CD4-positive, alpha-beta T cell treated with Interleukin-21 for 1 hour (primary cell): ENCODE results near the gene DYNLT2.
"Not testable (repeated sequence)": the region's sequence is repeated elsewhere in the genome, so short reads cannot be mapped to it uniquely, and the experiment has no call there.

Experiments used
- DNase-seq: peaks from one replicate; pipeline ENCODE4 v3.0.0-alpha.2; 2020

DYNLT2 gene

DNA sequence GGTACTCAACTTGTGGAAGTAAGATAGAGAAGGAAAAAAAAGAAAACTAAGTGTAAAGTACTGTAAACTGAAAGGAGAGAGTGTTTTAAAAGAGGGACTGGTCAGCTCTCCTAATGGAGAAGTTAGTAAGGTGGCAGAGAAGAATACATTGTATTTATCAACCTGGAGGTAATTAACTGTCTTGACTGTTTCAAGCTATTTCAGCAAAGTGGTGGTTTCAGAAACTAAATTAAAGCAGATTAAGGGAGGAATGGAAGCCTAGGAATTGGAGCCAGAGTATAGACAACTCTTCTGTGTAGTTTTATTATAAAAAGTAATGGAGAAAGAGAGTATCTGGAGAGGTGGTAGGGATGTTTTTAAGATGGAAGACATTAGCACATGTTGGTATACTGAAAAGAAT is 24.4 kb downstream of the DYNLT2 start:
- no peak for DNase-seq

DNA sequence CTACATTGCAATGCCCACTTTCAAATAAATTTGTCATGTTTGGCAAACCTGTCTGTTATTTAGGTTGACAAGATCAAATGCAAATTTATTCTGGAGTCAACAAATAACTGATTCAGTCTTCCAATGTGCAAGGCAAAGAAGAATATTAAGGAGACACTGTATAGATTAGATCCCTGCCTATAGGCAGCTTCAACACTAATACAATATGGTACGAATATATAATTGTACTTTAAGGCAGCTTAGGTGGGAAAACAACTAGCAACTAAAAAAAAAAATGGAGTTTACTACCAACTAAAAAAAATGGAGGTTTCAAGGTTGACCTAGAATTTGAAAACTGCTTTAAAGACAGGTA is 25.3 kb downstream of the DYNLT2 start:
- DNase-seq = no peak

DNA sequence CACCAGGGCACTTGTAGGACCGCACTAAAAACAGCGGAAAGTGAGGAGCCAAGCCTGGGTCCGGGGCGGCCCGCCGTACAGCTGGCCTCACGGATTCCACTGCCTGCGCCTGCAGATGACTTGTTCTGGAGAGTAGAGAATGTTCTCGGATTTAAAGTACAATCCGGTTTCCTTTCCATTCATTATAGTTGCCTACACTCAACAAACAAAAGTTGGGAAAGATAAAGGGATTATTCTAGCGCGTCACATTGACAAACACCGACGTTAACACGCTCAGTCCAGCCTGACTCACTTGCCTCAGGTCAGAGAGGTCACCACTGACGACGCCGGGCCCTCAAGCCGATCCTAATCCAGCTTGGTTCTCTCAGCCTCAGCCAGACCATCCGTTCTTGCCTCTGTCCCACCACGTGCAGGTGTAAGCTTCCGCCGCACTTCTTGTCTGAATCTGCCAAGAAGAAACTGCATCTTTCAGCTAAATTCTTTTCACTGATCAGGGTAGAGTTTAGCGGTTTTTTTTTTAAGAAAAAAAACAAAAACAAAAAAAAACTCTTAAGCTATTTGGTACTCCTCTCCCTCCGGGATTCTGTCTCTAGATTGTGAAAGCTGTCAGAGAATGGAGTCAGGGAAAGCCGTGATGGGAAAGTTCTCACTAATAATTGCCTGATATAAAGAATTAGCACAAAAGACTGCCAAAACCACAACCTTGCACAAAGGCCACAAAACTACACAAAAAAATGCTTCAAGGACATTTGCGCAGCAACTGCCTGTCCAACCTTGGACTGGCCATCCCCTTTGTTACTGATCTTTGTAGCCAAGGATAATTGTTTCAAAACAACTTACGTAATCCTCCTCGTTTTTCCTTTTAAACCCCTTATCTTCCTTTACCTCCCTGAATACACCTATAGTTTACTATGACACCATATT is 26.0 kb downstream of the DYNLT2 start:
- DNase-seq = peak; percentile 12

DNA sequence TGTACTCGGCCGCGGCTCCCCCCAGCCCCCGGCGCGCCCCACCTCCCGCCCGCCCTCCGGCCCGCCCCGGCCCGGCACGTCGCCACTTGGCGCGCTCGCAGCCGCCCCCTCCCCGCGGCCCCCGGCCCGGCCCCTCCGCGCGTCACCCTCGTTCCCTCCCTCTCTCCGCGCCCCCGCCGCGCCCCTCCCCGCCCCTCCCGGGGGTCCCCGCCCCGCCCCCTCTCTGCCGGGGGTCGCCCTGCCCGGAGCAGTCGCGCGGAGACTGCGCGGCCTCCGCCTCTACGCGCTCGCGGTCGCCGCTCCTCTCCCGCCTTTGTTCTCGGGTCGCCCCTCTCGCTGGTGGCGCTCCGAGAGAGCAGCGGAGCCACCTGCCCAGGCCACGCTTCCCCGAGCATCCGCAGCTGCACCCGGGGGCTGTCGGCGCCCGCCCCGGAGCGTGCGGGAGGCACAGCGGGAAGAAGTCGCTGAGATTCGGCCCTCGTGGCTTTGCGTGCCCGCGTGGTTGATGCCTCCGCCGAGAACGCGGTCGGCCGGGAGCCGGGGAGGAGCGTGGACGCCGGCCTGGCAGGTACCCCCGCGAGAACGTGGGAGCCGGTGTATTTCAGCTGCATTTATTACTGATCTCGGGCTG is 26.8 kb downstream of the DYNLT2 start, which contains the start of gene PHF10:
Gene PHF10, minus strand, starts transcription at position 7 of the 631 bp plus-strand sequence. CDS start 569 bp downstream, outside the sequence.
- peak; percentile 79 for DNase-seq

DNA sequence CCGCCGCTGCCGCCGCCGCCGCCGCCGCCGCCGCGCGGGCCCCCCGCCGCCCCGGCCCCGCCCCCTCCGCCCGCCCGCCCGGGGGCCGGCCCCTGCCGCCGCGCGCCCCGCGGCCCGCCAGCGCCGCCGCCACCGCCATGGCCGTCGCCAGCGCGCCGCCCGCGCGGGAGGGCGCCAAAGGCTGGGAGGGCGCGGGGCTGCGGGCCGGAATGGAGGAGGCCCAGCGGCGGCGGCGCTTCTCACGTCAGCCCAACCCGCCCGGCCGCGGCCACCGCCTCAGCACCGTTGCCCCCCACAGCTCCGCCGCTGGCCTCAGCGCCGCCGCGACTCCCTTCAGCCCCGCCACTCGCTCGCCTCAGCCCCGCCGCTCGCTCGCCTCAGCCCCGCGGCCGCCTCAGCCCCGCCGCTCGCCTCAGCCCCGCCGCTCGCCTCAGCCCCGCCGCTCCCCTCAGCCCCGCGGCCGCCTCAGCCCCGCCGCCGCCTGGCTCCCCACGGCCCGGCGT is 27.3 kb downstream of the DYNLT2 start:
- peak; percentile 50 for DNase-seq

DNA sequence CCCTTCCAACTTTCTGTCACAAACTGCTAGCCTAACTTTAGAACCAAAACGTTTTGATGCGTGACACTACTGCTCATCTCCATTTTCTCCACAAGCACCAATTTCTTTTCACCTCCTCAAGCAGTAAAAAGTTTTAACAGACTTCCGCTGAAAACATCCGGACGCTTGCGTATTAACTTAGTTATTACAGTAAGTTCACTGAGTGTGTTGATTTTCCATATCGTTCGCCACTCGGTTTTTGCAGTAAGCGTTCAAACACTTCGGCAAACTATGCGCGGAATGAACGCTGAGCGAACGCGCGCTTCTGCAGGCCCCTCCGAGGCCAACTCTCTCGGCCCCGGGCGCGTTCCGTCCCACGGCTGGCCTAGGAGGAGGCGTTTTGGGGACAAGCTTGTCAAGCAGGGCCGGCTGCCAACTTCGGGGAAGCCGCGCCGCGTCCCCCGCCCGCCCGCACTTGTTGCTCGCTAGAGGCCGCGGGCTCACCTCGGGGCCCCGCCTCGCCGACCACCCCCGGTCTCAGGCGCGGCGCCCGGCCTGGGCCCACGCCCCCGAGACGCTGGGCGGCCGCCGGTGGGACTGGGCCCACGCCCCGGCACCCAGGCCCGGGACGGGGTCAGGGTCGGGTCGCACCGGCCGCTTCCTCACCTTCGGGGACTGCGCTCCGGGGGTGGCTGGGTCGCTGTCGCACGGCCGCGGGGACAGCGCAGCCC is 28.0 kb downstream of the DYNLT2 start:
- peak; percentile 67 for DNase-seq

DNA sequence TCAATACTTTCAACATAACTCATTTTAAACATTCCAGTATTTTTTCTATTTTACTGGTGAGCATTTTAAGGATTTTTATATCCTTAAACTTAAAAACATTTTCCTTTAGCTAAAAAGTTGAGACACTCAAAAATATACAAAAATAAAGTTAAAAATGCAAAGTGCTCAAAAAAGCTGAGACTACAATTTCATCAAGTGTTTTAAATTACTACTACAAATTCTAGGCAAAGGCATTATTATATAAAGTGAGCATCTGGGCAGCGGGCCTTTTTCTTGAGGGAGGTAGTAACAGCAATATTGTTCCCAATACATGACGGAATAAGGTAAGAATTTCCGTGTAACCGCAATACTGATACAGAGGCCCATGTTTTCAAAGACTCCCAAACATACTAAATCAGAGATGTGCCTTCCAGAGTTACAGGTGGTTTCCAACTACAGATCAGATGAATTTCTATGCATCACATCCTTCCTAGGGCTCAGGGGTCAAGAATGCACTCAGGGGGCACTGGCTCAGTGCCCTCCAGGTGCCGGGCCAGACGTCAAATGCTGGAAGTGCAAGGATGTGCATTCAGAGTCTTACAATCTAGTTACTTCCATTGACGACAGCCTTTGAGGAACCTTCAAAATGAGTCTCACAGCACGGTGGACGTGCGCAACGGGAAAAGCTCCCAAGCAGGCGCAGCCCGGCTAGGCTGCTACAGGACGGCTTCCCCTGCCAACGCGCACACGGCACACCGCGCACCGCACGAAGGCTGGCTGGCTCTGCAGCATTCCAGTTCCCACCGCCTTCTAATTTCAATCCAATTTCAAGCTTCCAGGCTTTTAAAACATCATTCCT is 28.8 kb downstream of the DYNLT2 start:
- DNase-seq = peak; percentile 47

DNA sequence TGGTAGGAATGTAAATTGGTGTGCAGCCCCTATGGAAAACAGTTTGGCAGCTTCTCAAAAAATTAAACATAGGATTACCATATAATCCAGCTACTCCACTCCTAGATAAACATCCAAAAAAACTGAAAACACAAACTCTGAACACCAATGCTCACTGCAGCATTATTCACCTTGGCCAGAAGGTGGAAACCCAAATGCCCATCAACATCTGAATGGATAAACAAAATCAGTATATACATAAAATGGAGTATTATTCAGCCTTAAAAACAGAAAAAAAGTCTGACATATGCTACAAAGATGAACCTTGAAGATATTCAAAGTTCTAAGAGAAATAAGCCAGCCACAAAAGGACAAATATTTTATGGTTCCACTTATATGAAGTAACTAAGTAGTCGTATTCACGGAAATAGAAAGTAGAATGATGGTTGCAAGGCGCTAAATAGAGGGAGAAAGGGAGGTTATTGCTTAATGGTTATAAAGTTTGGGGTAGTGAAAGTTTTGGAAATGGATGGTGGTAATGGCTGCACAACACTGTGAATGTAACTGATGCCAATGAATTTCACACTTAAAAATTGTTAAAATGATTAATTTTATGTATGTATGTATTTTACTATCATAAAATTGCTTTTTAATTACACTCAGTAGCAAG is 31.0 kb downstream of the DYNLT2 start:
- peak; percentile 17 for DNase-seq

DNA sequence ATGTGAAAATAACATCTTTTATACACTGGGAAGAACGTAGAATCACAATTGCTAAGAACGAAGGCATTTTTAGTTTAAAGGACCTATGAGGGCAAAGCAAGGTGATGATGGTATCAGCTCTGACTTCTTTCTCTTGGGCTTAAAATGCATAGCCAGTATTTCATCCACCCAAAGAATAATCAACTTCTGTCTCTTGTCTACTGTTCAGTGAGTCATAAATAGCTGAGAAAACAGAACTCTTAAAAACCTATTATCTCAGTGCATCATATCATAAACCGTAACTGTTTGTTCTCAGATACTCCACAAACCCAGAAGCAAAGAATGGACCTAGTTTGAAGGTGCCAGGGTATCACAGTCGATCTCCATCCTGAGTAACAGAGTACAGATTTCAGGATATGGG is 32.3 kb downstream of the DYNLT2 start:
- DNase-seq = no peak

DNA sequence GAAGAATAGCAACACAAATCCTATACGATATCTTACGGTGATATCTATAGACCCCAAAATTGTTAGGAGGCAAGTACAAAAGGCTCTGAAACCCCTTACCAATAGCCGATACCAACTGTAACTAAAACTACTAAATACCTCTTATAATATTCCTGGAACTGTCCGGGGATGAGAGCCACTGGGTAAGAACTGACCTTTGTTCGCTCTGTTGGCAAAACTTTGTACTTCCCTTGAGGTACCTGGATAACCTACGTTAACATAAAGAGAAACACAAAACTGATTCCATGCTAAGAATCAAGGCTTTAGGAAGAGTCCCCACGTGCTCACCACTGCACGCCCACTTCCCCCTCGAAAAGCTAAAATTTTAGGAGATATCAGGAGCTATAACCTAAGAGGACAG is 36.8 kb downstream of the DYNLT2 start:
- DNase-seq = no peak

DNA sequence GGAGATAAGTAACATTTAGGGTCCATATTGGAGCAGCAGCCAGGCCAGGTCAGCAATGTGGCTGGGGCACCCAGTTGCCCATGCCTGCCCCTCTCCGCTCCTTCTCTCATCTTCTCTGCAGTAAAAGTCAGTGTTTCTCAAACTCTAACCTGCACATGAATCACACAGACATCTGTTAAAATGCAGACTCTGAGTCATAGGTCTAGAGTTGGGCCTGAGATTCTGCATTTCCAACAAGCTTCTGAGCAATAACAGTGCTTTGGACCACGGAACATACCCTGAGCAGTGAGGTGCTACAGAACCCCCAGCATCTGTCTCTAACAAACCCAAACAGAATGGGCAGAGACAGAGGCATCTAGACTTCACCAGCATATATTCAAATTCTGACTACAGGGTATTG is 37.2 kb downstream of the DYNLT2 start:
- DNase-seq = no peak

DNA sequence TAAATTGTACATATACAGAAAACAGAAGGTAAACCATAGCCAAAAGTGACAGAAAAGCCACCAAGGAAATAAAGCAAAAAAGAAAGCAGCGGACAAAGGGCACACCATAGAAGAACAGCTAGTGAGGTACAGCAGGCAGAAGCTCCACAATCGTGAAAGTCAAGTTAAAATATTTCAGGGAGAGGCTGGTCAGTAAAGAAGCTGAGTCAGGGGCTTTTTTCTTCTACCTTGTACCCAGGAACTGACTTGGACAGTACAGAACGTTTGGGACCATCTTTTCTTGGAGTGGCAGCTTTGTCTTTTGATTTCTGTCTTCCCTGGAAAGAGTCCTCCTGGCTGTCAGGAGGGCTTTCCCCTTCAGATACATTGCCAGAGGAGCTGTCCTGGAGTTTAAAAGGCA is 41.4 kb downstream of the DYNLT2 start:
- DNase-seq = no peak

DNA sequence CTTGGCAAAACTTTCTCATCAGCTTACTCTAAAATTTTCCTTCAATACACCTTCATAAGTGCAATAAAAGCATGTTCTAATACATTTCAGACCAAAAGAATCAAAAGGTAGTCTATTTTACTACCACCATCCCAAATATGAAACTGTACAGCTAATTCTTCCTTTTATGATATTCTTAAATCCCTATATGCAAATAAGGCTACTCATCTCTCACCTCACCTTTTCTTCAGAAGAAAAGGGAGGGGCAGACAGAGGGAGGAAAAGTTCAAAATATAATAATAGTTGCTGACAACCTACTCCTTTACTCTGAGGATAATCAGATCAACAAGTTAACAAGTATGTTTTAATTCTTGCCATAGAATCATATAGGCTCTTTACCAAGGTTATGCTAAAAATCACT is 42.1 kb downstream of the DYNLT2 start:
- no peak for DNase-seq

DNA sequence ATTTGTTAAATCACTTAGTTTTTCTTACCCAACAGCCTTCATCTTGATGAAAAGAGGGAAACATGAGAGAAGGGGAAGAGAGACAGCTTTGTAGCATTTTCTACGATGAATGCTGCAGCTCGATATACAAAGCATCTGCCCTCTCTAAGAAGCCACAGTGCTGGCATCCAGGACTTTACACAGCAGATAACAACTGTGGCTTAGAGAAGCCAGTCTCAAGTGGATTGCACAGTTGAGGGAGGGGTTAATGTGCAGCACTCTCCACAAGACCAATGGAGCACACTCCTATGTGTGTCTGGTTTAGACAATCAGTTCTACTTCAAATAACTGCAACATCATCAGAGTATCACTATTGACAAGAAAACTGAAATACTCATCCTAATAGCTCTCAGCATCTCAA is 43.6 kb downstream of the DYNLT2 start:
- no peak for DNase-seq

DNA sequence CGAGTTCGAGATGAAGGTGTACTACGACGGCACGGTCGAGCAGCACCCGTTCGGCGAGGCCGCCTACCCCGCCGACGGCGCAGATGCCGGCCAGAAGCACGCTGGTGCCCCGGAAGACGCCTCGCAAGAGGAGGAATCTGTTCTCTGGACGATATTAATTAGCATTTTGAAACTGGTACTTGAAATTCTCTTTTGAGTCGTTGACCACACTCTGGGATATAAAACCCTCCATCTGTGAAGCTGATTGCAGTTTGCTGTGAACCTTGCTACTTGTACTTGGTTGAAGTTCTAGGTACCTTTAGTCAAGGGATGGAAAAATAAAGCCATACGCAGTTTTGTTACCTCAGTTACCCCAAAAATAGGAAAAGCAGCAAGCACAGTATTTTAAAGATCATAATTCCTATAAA is 48.5 kb downstream of the DYNLT2 start:
- DNase-seq = no peak

DNA sequence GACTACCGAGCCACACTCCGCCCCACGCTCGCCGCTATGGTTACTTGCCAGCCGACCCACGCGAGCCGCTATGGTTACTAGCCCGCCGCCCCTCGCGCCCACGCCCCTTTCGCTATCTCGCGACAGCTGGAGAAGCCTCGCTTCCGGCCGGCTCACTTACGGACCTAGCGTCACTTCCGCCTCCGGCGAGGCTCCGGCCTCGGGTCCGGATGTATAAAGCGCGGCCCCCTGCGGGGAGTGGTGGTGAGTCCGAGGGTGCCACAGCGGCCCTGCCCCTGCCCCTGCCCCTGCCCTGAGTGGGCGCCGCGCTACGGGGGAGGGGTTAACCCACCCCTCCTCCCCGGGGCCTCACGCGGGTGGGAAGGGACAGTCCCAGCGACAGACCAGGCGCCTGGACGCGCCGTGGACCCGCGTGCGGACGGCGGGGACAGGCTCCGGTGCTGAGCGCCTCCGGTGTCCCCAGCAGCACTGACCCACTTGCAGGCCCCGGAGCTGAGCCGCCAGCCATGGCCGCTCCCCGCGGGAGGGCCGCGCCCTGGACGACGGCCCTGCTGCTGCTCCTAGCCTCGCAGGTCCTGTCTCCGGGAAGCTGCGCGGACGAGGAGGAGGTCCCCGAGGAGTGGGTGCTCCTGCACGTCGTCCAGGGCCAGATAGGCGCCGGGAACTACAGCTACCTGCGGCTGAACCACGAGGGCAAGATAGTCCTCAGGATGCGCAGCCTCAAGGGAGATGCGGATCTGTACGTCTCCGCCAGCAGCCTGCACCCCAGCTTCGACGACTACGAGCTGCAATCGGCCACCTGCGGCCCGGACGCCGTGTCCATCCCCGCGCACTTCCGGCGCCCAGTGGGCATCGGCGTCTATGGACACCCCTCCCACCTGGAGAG is 49.2 kb downstream of the DYNLT2 start, which contains the start of the genes C6orf120 and WDR27:
Gene C6orf120, plus strand, starts transcription at position 173 of the 886 bp plus-strand sequence. Its CDS starts 334 bp downstream, at position 507.
Gene WDR27, minus strand, starts transcription at position 76 of the 886 bp plus-strand sequence. CDS start 13,024 bp downstream, outside the sequence.
- peak; percentile 97 for DNase-seq

DNA sequence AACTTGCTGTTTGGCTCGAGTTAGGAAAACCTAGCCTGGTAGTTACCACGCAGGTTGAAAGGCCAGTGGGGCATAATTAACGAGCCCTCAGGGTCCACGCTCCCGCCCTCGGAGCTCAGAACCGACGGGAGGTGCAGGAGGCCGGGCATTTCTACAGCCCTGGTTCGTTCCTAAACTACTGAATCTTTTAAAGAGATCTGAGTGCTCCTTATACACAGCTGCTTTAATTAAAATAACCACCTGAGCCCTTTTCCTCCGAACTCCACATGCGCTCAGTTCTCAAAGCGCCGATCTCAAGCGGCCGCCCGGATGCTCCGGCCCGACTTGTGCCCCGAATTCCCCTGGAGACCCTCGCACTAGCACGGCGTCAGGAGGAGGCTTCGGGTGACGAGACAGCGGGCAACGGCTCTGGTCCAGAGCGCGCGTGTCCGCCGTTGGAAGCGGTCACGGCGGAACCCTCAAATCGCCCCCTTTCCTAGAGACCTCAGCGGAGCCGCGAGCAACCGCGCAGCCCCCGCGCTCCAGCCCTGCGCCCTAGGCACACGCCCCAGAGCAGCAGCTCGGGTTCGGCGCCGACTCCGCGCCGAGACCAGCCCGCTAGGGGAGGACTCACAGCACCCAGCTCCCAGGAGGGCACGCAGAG is 49.9 kb downstream of the DYNLT2 start:
- DNase-seq = peak; percentile 4

DNA sequence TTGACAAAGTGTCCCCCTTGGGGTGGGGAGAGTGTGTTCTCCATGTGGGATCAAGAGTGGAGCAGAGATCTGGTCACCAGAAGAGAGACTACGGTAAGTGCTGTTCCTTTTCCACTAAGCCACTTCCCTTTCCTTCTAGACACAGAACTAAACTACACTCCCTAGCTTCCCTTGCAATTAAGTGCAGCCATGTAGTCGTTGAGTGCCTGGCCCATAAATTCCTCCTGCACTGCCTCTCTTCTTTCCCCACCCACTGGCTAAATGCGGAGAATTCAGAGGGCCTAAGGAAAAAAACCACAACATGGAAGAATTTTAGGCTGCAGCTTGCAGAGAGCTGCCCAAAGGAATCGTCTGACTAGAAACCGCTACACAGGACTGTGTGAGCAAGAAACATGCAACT is 51.1 kb downstream of the DYNLT2 start:
- no peak for DNase-seq

DNA sequence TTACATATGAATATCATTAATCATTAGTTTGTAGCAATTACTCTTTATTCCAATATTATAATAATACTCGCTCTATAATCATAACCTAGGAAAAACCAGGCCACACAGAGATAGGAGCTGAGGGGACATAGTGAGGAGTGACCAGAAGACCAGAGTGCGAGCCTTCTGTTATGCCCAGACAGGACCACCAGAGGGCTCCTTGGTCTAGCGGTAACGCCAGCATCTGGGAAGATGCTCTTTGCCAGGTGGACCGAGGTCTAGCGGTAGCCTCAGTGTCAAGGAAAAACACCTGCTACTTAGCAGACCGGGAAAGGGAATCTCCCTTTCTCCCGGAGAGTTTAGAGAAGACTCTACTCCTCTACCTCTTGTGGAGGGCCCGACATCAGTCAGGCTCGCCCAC is 54.3 kb downstream of the DYNLT2 start:
- not testable (repeated sequence) for DNase-seq

DNA sequence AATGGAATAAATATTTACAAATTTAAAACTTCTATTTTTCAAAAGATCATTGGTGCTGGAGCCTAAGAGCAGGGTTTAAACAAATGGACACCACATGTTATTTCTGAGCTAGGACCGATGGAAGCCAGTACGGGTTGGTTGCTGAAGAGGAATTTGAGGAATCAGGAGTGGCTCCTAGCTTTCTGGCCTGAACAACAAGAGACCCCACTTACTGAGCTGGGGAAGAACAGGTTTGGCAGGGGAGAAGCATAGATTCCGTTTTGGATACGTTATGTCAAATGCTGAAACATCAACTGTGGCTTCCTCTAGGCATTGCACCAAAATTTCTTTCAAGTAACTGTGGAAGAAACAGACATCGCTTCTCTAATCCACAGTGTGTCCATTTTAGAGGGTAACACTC is 56.2 kb downstream of the DYNLT2 start:
- no peak for DNase-seq
